HG02970 (cell line): ENCODE results near the gene ARAP2.

Experiments
- ATAC-seq: cut with Tn5 transposase; IDR thresholded peaks from one replicate; pipeline ENCODE4 v1.9.1; 2021; ENCODE audit warnings: mild to moderate bottlenecking, moderate library complexity, moderate number of reproducible peaks; ENCODE audit not compliant: unreplicated experiment, low FRiP score

ARAP2 gene

GRCh38 chr4:36220776-36221175 lies 23.5 kb downstream of the ARAP2 start:
- ATAC-seq, result no peak

GRCh38 chr4:36218121-36218520 lies 26.2 kb downstream of the ARAP2 start:
- ATAC-seq, result no peak

- no peak for ATAC-seq
Observed at GRCh38 chr4:36215627-36216026, 28.7 kb downstream of the ARAP2 start.

- ATAC-seq, result no peak
Observed at GRCh38 chr4:36214735-36215485, 29.4 kb downstream of the ARAP2 start.

GRCh38 chr4:36213977-36214376 lies 30.3 kb downstream of the ARAP2 start:
- no peak for ATAC-seq

GRCh38 chr4:36211084-36211483 lies 33.2 kb downstream of the ARAP2 start:
- ATAC-seq, result no peak

- no peak for ATAC-seq
Observed at GRCh38 chr4:36209941-36210649, 34.2 kb downstream of the ARAP2 start.

- ATAC-seq, result no peak
Observed at GRCh38 chr4:36208893-36209473, 35.3 kb downstream of the ARAP2 start.

GRCh38 chr4:36207831-36208520 lies 36.3 kb downstream of the ARAP2 start:
- ATAC-seq, result no peak

- no peak for ATAC-seq
Observed at GRCh38 chr4:36207367-36207766, 36.9 kb downstream of the ARAP2 start.

GRCh38 chr4:36206603-36207311 lies 37.6 kb downstream of the ARAP2 start:
- ATAC-seq, result no peak

GRCh38 chr4:36206012-36206411 lies 38.3 kb downstream of the ARAP2 start:
- no peak for ATAC-seq

- ATAC-seq, result no peak
Observed at GRCh38 chr4:36198861-36199260, 45.5 kb downstream of the ARAP2 start.

GRCh38 chr4:36198068-36198808 lies 46.1 kb downstream of the ARAP2 start:
- no peak for ATAC-seq

GRCh38 chr4:36197501-36197900 lies 46.8 kb downstream of the ARAP2 start:
- no peak for ATAC-seq

GRCh38 chr4:36196145-36196913 lies 48.0 kb downstream of the ARAP2 start:
- no peak for ATAC-seq

GRCh38 chr4:36192922-36193321 lies 51.4 kb downstream of the ARAP2 start:
- no peak for ATAC-seq

GRCh38 chr4:36189511-36190226 lies 54.6 kb downstream of the ARAP2 start:
- ATAC-seq, result no peak
